ENCODE results near the gene MAP2K5. TPM values are rescaled to one million over a fixed set of nuclear protein-coding genes. Genes with fewer than 3 reads are reported as not detected.
A peak's percentile ranks its signal among the peaks of the same experiment; 100 is the strongest.

MAP2K5 gene
- total RNA-seq, 1 donor from 2014 or later, result 11.6 TPM

DNA sequence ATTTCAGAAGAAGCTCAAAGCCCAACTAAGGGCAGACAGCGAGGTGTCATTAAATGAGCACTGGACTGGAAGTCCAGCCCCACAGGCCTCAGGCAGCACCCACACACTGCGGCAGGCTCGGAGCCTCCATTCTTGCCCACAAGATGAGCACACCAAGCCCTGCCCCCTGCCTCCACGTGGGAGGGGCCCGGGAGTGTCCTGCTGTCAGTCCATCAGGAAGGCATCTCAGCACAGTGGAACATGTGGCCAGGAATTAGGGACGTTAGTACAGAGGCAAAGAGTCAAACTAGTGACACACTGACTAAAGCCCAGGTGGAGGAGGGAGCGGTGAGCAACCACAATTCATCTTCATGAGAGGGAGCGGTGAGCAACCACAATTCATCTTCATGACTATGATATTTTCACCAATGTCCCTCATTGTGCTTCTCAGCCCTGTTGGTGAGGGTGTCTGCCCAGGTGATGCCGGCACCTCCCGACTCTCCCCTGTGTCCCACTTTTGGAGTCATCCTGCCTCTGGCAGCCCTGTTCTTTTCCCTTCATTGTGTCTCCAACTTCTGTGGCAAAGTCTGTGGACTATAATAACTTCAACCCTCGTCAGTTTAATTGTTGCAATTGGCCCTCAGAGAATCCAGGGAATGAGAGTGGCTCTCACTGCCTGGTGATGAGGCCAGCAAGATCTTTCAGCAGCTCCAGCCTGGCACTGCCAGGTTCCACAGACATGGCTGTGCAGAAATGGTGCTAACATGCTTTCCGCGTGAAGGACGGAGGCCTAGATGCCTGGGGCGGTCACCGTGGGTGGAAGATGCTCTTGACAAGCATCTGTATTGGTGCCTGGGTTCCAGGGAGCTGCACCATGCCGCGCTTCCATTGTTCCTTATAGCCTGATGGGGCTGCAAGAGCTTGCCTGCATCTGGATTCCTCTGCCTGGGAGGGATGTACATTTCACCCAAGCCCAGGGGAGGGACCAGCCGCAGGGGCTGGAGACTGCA, 259.7 kb downstream of the MAP2K5 start:
- H3K4me1 ChIP-seq (ENCODE audit: insufficient read depth, low read length), result no peaks in the 10 kb centered on the region
- no peaks in the 10 kb centered on the region for H3K9me3 ChIP-seq (ENCODE audit: insufficient read depth, low read depth, low read length)
- H3K27me3 Mint-ChIP-seq (ENCODE audit: low read depth, unreplicated experiment), result no peaks in the 10 kb centered on the region
- no peak for TF ChIP-seq EZH2 (IDR thresholded peaks at IDR 0.05; ENCODE audit: insufficient read depth, low read length)
- TF ChIP-seq, protein P1, sequence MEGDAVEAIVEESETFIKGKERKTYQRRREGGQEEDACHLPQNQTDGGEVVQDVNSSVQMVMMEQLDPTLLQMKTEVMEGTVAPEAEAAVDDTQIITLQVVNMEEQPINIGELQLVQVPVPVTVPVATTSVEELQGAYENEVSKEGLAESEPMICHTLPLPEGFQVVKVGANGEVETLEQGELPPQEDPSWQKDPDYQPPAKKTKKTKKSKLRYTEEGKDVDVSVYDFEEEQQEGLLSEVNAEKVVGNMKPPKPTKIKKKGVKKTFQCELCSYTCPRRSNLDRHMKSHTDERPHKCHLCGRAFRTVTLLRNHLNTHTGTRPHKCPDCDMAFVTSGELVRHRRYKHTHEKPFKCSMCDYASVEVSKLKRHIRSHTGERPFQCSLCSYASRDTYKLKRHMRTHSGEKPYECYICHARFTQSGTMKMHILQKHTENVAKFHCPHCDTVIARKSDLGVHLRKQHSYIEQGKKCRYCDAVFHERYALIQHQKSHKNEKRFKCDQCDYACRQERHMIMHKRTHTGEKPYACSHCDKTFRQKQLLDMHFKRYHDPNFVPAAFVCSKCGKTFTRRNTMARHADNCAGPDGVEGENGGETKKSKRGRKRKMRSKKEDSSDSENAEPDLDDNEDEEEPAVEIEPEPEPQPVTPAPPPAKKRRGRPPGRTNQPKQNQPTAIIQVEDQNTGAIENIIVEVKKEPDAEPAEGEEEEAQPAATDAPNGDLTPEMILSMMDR (IDR thresholded peaks at IDR 0.05; ENCODE audit: insufficient read depth, low read depth, low read length), result no peak
- peaks cover 5% of the 10 kb centered on the region for H3K36me3 Mint-ChIP-seq (ENCODE audit: low read depth, unreplicated experiment)
- no peak overlapping the region for H3K4me3 Mint-ChIP-seq (ENCODE audit: unreplicated experiment)
- H3K9me3 Mint-ChIP-seq (ENCODE audit: unreplicated experiment), result no peaks in the 10 kb centered on the region
- no peaks in the 10 kb centered on the region for H4K20me1 ChIP-seq (ENCODE audit: insufficient read depth, low read length)
- no peak overlapping the region for H3K4me3 ChIP-seq (ENCODE audit: insufficient read depth, low read depth, low read length)
- no peaks in the 10 kb centered on the region for H3K4me1 Mint-ChIP-seq (ENCODE audit: low read depth, unreplicated experiment)
- H3K27ac Mint-ChIP-seq (ENCODE audit: unreplicated experiment), result peak overlapping the region; percentile 47
- DNase-seq (ENCODE audit: low read depth), result no peak
- H2AFZ ChIP-seq (ENCODE audit: low read depth, low read length), result no peak overlapping the region
- no peaks in the 10 kb centered on the region for H3K27me3 ChIP-seq (ENCODE audit: insufficient read depth, low read length)
- H3K36me3 ChIP-seq (ENCODE audit: insufficient read depth, low read length), result no peaks in the 10 kb centered on the region
- H3K9ac ChIP-seq (ENCODE audit: low read length), result no peak overlapping the region
- no peak for FAIRE-seq
- H3K79me2 ChIP-seq (ENCODE audit: insufficient read depth, low read length), result no peaks in the 10 kb centered on the region
- no peak overlapping the region for H3K27ac ChIP-seq (ENCODE audit: low read depth, low read length)
- H3K4me2 ChIP-seq (ENCODE audit: low read length), result no peak overlapping the region

DNA sequence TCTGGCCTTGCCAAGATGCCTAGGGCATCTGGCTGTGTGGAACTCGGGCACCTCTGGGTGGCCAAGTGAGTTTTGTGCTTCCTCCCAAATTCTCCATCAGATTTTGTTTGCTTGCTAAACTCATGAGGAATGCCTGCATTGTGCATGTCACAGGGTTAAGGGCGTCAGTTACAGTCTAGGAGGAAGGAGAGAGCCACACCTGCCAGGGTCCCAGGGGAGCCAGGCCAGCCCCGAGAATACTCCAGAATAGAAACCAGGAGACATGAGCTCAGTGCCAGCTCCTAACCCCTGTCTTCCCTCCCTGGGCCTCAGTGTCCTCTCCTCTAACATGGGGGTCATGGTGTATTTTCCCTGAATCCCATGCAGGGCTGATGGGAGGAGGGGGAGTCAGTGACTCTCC, 260.8 kb downstream of the MAP2K5 start:
- FAIRE-seq (no peak), DNase-seq (ENCODE audit: low read depth) (no peak)
- no peaks in the 10 kb centered on the region for H3K9me3 ChIP-seq (ENCODE audit: insufficient read depth, low read depth, low read length)
- TF ChIP-seq EZH2 (IDR thresholded peaks at IDR 0.05; ENCODE audit: insufficient read depth, low read length), result no peak
- TF ChIP-seq, protein P1 (IDR thresholded peaks at IDR 0.05; ENCODE audit: insufficient read depth, low read depth, low read length), result no peak
- no peaks in the 10 kb centered on the region for H3K4me1 ChIP-seq (ENCODE audit: insufficient read depth, low read length)
- no peaks in the 10 kb centered on the region for H3K9me3 Mint-ChIP-seq (ENCODE audit: unreplicated experiment)
- H3K79me2 ChIP-seq (ENCODE audit: insufficient read depth, low read length), result no peaks in the 10 kb centered on the region
- H3K36me3 Mint-ChIP-seq (ENCODE audit: low read depth, unreplicated experiment), result peaks cover 5% of the 10 kb centered on the region
- H2AFZ ChIP-seq (ENCODE audit: low read depth, low read length), result no peak overlapping the region
- H3K9ac ChIP-seq (ENCODE audit: low read length), result no peak overlapping the region
- H3K27ac Mint-ChIP-seq (ENCODE audit: unreplicated experiment), result no peak overlapping the region
- H3K4me2 ChIP-seq (ENCODE audit: low read length), result no peak overlapping the region
- H3K4me3 Mint-ChIP-seq (ENCODE audit: unreplicated experiment), result no peak overlapping the region
- H3K36me3 ChIP-seq (ENCODE audit: insufficient read depth, low read length), result no peaks in the 10 kb centered on the region
- H3K4me3 ChIP-seq (ENCODE audit: insufficient read depth, low read depth, low read length), result no peak overlapping the region
- no peaks in the 10 kb centered on the region for H4K20me1 ChIP-seq (ENCODE audit: insufficient read depth, low read length)
- no peaks in the 10 kb centered on the region for H3K27me3 Mint-ChIP-seq (ENCODE audit: low read depth, unreplicated experiment)
- no peaks in the 10 kb centered on the region for H3K27me3 ChIP-seq (ENCODE audit: insufficient read depth, low read length)
- H3K4me1 Mint-ChIP-seq (ENCODE audit: low read depth, unreplicated experiment), result no peaks in the 10 kb centered on the region
- no peak overlapping the region for H3K27ac ChIP-seq (ENCODE audit: low read depth, low read length)

Measured in astrocyte (in vitro differentiated cells and primary cell).